ENCODE measurements around the gene APEH.

- TF ChIP-seq CTCF (IDR thresholded peaks at IDR 0.05; ENCODE audit: low read length) (no peak), EZH2 (IDR thresholded peaks at IDR 0.05; ENCODE audit: borderline replicate concordance, low read length) (no peak)
Measured at GRCh38 chr3:49661281-49661680, 12.9 kb upstream of the APEH start.

Data from OCI-LY1 (cell line).